Epithelial cell of proximal tubule (primary cell): ENCODE data around the gene ELMO2. TPM values are rescaled to one million over a fixed set of nuclear protein-coding genes. Genes with fewer than 3 reads are reported as not detected.

Experiments
- DNase-seq: peaks from one replicate; pipeline ENCODE4 v3.0.0-alpha.2; 2011; ENCODE audit warnings: low read depth
- H3K4me3 ChIP-seq: 2 replicates; pipeline ENCODE4 v1.5.1; 2011; ENCODE audit warnings: low read depth, mild to moderate bottlenecking, low read length
- CTCF ChIP-seq: conservative IDR thresholded peaks from 2 replicates; pipeline ENCODE4 v1.5.1; 2012; ENCODE audit warnings: low read depth, mild to moderate bottlenecking, low read length
- total RNA-seq: library from RNA; depleted of rRNA; stranded (reverse); fragments of >200 nt; gene quantifications from 2 replicates; pipeline ENCODE4 v1.2.3, GENCODE V29; 2015

ELMO2 gene
- total RNA-seq, 1 donor from 2014 or later = 20.5 TPM

DNA sequence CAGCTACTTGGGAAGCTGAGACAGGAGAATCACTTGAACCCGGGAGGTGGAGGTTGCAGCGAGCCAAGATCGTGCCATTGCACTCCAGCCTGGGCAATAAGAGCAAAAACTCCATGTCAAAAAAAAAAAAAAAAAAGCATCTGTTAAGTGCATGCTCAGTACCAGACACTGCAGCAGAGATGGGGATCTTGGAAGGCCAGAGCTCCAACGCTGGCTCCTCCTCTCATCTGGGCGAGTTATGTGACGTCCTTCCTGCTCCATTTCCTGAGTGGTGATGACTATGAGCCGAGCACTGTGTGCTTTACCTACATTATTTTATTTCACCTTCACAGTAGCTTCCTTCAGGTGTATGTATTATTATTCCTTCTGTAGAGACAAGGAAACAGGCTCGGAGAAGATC is 59.6 kb downstream of the ELMO2 start:
- TF ChIP-seq CTCF = no peak
- DNase-seq = no peak
- no peak overlapping the region for H3K4me3 ChIP-seq

DNA sequence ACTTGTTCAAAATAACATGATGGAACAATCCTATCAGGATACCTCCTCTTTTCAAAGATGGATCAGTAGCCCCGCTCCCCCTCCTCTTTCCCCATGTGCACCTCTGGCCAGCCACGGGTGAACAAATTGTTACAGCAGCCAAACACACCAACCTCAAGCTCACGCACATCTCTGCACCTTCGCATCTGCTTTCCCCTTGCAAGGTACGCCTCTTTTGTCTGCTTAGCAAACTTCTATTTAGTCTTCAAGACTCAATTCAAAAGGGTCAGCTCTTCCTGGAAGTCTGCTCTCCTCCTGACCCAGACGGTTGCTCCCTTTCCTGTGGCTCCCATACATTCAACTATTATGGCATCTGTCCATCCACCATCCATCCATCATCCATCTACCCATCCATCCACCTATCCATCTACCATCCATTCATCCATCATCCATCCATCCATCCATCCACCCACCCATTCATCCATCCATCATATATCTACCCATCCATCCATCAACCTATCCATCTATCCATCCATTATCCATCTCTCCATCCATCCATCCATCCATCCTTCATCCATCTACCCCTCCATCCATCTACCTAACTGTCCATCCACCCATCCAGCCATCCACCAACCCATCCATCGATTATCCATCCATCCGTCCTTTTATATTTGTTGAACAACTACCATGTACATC is 61.8 kb downstream of the ELMO2 start:
- no peak for TF ChIP-seq CTCF
- H3K4me3 ChIP-seq = no peak overlapping the region
- no peak for DNase-seq

DNA sequence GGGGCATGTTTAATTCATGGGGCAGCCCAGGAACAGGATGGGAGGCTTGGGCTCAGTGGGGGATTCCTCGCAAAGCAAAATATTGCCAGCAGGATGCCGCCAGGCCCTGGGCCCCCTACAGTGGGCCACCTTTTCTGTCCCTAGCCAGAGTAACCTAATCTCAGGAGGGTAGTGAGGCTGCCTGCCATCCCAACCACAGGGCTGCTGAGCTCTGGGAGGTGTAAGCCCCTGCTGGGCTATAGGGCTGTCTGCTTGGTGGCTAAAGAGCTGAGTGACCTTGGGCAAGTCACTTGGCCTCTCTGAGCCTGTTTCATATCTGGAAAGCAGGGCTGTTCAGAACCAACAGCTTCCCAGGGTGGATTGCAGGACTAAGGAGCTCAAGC is 62.4 kb downstream of the ELMO2 start:
- no peak for DNase-seq
- H3K4me3 ChIP-seq = no peak overlapping the region
- no peak for TF ChIP-seq CTCF

GRCh38 chr20:46343348-46343974 is 63.0 kb downstream of the ELMO2 start:
- DNase-seq = no peak
- H3K4me3 ChIP-seq = peak overlapping the region; percentile 13
- TF ChIP-seq CTCF = no peak

DNA sequence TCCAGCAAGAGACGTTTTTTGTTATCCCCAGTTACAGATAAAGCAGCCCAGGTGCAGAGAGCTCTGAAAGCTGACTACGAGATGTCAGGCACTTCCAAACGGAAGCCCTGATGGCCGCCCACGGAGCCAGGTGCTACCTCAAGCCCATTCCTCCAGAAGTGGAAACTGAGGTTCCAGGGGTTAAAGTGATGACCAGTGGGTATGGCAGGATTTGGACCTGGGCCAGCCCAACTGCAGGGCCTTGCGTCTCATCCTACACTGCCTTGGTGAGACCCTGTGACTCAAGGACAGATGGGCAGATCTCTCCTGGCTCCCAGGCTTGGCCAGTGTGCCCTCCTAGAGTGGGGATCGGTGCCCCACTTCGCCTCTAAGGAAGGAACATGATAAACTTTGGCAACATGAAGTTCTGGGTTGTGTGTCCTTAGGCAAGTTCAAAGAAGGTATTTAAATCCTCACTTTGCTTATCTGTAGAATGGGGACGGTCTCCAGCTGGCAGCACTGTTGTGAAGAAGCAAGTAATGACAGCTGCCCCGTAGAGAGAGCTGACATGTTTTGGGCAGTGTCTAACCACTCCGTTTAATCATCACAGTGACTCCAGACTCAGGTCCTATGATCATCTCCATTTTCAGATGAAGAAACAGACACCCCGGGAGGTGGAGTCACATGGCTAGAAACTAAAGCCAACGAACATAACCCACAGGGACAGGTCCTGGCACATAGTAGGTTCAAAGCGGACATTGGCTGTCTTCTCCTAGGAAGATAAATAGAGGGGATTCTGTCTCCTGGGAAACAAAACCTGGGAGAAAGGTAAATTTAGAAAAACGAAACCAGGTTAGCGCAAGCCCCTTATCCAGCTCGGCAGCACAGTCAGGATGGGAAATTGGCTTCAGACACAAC is 63.7 kb downstream of the ELMO2 start:
- H3K4me3 ChIP-seq = peak overlapping the region; percentile 13
- TF ChIP-seq CTCF = no peak
- DNase-seq = no peak

DNA sequence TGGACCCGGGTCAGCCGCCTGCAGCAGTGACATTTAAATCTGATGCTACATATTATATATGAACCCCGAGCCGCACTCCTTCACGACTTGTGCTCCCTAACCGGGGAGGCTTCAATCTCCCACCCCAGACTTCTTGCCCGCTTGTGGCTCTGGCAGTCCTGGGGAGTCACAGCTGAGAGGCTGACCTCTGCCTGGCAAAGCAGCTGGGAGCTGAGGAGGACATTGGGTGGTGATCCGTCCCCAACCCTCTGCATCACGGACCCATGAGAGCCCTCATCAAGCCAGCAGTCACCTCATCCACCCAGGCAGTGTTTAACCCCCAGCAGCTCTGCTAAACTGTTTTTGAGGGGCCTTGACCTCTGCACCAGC is 64.4 kb downstream of the ELMO2 start:
- H3K4me3 ChIP-seq = no peak overlapping the region
- TF ChIP-seq CTCF = no peak
- DNase-seq = no peak
